Activated gamma-delta T cell (primary cell): Measurements from ENCODE around the gene RELN.
"Not testable (repeated sequence)": the region's sequence is repeated elsewhere in the genome, so short reads cannot be mapped to it uniquely, and the experiment has no call there.

ENCODE experiments used
- DNase-seq: peaks from one replicate; lab custom pipeline; 2025; lab: John Stamatoyannopoulos, UW
- total RNA-seq, 2 donors: gene quantifications; one replicate each; lab custom pipeline; 2026; lab: John Stamatoyannopoulos, UW

The RELN gene
- 0.05 to 0.17 reads per million in 2 donors for total RNA-seq

- no peak for DNase-seq
Measured at GRCh38 chr7:103989200-103989784, at the start of gene RELN. Gene RELN, minus strand, starts transcription at chr7:103989658. Its CDS starts 302 bp downstream, at chr7:103989356.

DNA sequence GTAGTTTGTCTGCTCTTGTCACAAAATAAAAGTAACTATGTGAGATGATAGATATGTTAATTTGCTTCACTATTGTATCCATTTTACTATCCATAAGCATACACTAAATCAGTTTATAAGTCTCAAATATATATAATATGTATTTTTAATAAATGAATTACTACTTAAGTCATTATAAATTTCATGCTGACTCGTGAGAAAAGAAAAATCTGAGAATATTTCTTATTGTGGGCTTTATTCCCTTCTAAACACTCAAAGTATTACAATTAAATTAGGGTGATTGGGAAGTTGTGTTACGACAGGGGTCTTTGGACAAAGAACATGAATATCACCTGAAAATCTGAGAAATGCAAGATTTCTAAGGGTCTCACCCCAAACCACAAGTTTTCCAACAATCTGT is 48.7 kb upstream of the RELN start:
- no peak for DNase-seq

DNA sequence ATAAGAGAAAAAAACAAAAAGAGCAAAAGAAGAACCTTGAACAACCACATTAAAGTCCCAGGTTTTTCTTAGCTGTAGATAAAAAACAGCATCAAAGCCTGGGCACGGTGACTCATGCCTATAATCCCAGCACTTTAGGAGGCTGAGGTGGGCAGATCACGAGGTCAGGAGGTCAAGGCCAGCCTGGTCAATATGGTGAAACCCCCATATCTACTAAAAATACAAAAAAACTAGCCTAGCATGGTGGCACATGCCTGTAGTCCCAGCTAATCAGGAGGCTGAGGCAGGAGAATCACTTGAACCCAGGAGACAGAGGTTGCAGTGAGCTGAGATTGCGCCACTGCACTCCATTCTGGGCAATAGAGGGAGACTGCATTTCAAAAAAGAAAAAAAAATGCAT is 47.4 kb upstream of the RELN start:
- not testable (repeated sequence) for DNase-seq

GRCh38 chr7:104035351-104035750 is 45.9 kb upstream of the RELN start:
- DNase-seq: no peak

DNA sequence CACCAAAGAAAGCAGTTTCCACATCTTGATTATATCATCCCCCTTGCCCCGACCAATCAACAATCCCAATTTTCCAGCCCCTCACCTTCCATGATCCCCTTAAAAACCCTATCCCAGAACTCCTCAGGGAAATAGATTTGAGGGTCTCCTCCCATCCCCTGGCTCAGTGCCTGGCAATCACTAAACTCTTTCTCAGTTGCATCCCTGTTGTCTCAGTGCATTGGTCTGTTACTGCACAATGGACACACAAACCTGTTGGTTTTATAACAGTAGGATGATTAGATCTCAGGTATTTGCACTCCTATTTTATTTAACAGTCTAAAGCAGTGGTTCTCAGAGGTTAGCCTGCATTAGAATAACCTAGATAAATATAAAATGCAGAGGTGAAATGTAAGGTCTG is 45.2 kb upstream of the RELN start:
- DNase-seq: no peak

GRCh38 chr7:104033837-104034236 is 44.4 kb upstream of the RELN start:
- no peak for DNase-seq

GRCh38 chr7:104032486-104032885 is 43.0 kb upstream of the RELN start:
- no peak for DNase-seq

- DNase-seq: no peak
Measured at GRCh38 chr7:104029765-104030164, 40.3 kb upstream of the RELN start.

GRCh38 chr7:104024632-104025031 is 35.2 kb upstream of the RELN start:
- no peak for DNase-seq

DNA sequence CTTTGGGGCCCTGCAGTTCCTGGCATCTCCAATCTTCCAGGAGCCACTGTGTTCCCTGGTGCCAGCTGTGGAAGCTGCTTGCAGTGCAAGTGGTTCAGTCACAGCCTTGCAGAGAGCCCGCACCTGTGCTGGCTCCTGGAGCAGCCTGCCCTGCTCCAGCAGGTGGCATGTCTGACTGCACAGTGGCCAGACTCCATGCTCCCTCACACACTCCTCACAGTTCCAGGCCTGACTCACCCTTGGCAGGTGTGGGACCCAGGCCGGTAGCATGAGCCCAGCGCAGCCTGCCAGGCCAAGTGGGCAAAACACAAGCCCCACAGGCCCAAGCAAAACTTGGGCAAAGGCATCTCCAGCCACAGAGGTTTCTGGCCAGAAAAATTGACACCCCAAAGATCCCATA is 33.6 kb upstream of the RELN start:
- no peak for DNase-seq

- DNase-seq: no peak
Measured at GRCh38 chr7:104018425-104018824, 29.0 kb upstream of the RELN start.

DNA sequence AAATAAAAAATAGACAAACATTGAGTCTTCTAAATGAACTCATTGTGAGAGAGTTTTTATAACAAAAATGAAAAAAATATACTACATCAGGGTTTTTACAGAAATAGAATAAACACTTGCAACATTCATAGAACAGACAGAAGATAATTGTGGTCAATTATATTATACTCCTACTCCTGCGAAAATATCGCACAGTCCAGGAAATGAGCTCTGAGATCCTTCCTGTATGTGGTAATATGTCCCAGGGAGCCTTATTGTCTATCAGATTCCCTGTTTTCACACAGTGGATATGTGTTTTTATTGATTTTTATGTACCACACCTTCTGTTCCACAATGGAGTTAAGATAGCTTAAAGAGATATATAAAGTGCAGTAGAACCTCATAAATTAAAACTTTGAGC is 27.5 kb upstream of the RELN start:
- no peak for DNase-seq

GRCh38 chr7:104012835-104013234 is 23.4 kb upstream of the RELN start:
- no peak for DNase-seq

DNA sequence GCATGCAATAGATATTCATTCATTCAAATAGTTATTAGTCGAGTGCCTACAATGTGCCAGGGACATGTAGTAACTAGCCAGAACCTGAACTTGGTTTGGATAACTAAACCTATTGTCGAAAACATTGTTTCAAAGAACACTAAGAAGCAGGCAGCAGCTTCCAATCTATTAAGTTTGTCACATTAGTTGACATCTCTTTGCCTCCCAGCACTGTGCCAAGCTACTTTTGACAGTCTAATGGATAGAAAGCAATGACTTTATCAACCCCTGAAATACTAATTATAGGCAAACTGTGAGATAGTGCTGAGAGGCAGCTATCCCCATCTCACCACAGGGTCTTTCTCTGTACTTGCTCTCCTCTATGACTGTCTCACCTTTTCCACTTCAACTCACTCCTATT is 22.4 kb upstream of the RELN start:
- no peak for DNase-seq

- DNase-seq: no peak
Measured at GRCh38 chr7:104010052-104010909, 20.8 kb upstream of the RELN start.

DNA sequence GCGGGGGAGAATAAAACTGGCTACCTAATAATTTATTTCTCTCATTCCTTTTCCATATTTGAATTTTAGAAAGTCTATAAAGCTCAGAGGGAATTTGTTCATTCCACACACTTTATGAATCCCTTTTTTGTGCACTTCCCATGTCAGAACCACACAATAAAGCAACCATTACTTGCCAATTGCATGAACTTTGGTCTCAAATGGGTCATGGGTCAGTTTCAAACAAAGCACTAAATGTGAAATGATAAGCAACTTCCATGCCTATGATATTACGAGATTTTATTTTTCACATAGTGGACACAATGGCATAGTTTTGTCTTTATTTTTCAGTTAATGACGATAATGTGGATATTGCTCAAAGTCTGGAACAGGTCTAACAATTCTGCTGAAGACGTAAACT is 18.6 kb upstream of the RELN start:
- no peak for DNase-seq

- no peak for DNase-seq
Measured at GRCh38 chr7:104007614-104008013, 18.2 kb upstream of the RELN start.

DNA sequence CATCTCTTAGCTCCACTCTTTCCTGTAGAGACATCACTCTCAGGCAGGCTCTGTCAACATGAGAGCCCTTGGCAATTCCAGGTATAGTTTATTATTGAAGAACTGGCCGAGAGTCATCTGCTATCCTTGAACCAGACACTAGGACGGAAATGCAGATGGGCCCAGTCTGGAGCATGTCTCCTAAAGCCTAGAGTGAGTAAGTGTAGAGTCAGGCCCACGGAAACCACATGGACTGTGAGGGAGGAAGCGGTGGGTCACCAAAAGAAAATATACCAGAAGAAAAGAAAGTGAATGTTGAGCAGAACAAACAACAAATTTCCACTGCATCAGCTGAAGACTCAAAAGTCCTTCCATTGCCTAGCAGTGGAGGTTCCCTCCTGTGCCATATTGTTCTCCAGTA is 15.7 kb upstream of the RELN start:
- DNase-seq: no peak

DNA sequence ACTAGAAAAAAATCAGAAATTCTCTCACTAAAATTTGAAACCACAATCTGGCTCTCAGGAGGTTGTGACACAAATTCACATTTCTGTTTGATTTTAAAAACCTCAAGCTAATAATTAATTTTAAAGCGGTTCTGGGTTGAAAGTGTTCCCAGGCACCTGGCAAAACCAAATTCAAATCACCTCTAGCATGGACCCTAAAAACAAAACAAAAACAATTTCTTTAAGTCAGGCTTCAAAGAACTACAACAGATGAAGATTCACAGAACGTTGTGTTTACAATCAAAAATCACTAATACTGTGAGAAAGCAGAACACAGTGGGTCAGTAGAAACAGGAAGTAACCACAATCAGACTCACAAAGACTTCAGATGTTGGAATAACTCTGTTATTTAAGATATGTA is 7.2 kb upstream of the RELN start:
- DNase-seq: no peak

DNA sequence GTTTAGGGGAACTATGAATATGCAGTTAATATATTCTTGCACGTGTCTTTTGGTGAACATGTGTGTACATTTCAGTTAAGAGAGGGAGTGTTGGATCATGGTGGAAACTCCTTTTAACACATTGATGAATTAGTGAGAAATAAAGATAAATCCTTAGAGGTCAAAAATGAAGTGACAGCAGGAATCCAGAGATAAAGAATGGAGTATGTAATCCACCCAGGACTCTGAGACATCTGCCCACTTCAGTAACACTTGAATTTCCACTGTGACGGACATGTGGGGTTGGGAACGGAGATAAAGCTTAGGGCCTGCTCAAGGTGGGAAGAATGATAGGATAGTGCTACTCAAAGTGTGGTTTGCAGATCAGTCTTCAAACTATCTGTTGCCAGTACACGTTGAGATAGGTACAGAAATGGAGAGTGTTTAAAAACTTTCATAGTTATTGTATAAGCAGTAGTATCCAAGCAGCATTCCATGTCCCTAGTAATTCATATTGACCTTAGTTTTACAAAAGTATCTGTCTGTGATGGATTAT is 6.6 kb upstream of the RELN start:
- DNase-seq: no peak

DNA sequence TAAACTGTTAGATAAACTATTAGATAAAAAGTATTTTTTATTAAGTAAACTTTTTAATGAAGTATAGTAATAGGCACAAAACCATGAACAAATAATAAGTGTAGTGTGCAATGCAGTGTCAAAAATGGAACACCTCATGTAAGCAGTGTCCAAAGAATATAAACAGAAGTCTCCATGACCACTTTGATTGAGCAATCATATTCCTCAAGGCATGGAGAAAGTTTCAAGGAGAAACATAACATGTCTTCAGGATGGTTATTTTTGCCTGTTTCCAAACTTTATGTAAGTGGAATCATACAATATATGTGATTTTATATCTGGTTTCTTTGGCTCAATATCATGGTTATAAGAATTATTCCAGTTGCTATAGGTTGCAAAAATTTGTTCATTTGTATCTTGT is 6.1 kb upstream of the RELN start:
- no peak for DNase-seq

DNA sequence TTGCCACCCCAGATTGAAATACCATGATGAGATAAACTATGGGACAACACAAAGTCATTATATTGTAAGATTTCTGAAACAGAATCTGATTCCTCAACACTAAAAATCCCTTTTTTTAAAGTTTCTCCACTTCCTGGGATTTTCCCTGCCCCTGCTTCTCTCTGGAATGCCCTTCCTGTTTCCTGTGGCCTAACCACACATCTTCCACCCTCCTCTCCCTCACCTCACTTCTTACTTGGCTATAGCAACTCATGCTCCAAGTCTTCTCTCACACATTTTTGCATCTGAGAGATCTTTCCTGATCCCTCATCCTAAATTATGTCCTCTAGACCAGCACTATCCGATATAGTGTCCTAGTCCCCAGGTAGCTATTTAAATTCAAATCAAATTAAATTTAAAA is 4.1 kb upstream of the RELN start:
- DNase-seq: no peak

DNA sequence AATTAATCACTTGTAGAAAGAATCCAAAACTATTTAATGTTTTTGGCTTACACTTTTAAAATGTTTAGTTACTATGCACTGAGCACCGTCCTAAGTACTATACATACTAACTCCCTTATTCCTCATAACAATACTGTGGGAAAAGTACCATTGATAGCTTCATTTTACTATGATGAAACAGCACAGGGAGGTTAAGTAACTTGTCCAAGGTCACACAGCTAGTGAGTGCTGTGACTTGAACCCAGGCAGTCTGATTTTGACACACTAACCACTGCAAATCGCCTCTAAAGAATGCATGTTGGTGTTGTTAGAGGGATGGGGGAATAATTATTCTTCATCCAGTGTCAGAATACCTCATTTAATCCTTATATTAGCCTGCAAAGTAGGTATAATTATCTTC is 1.9 kb upstream of the RELN start:
- DNase-seq: no peak
